ENCODE results near the gene TMEM255B.

- TF ChIP-seq, protein P1, sequence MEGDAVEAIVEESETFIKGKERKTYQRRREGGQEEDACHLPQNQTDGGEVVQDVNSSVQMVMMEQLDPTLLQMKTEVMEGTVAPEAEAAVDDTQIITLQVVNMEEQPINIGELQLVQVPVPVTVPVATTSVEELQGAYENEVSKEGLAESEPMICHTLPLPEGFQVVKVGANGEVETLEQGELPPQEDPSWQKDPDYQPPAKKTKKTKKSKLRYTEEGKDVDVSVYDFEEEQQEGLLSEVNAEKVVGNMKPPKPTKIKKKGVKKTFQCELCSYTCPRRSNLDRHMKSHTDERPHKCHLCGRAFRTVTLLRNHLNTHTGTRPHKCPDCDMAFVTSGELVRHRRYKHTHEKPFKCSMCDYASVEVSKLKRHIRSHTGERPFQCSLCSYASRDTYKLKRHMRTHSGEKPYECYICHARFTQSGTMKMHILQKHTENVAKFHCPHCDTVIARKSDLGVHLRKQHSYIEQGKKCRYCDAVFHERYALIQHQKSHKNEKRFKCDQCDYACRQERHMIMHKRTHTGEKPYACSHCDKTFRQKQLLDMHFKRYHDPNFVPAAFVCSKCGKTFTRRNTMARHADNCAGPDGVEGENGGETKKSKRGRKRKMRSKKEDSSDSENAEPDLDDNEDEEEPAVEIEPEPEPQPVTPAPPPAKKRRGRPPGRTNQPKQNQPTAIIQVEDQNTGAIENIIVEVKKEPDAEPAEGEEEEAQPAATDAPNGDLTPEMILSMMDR (conservative IDR thresholded peaks at IDR 0.05; ENCODE audit: low read length) = no peak
- no peak for TF ChIP-seq EZH2phosphoT487 (IDR thresholded peaks at IDR 0.05; ENCODE audit: borderline replicate concordance)
Observed at GRCh38 chr13:113730258-113730691, 28.8 kb upstream of the TMEM255B start.
